ENCODE data around the gene NCOA1. TPM values are rescaled to one million over a fixed set of nuclear protein-coding genes. Genes with fewer than 3 reads are reported as not detected.

NCOA1 gene
- total and polyA plus RNA-seq, 2 experiments from 2014 or later: 32.5 to 51.7 TPM

DNA sequence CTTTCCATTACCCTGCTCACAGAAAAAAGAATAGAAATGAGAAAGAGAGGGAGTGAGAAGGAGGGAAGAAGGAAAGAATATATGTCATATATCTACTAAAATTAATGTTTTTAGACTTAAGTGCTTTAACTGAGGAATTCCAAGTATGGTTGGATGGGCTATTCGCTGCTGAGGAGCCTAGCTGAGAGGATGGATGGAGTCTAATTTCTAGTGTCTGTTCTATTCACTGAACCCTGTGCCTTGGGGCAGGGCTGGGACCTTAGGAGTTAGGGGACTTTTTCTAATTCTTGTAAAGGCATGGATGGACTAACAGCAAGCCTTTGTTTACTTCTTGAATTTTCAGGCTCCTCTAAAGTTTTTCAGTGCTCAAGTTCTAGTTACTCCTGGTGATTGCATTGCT lies 192.4 kb downstream of the NCOA1 start:
- no peaks in the 10 kb centered on the region for H3K9me3 ChIP-seq (ENCODE audit: low read depth)
- 88% methylated on average over 1 of the region's 1 CpG for WGBS (ENCODE audit: low lambda C conversion rate, missing lambda C conversion rate)
- H2AFZ ChIP-seq: no peak overlapping the region
- H3K36me3 ChIP-seq (replicated peaks; ENCODE audit: insufficient read depth, low read depth): no peaks in the 10 kb centered on the region
- H3K27me3 ChIP-seq: no peaks in the 10 kb centered on the region
- no peaks in the 10 kb centered on the region for H3K79me2 ChIP-seq
- H4K20me1 ChIP-seq (ENCODE audit: insufficient read depth, poor library complexity, severe bottlenecking): no peaks in the 10 kb centered on the region
- no peaks in the 10 kb centered on the region for H3K4me1 ChIP-seq (ENCODE audit: insufficient read depth)
- H3K9me2 ChIP-seq (replicated peaks; ENCODE audit: insufficient read depth): no peaks in the 10 kb centered on the region
- no peak overlapping the region for H3K4me3 ChIP-seq
- no peak overlapping the region for H3K27ac ChIP-seq
- TF ChIP-seq, protein P1, sequence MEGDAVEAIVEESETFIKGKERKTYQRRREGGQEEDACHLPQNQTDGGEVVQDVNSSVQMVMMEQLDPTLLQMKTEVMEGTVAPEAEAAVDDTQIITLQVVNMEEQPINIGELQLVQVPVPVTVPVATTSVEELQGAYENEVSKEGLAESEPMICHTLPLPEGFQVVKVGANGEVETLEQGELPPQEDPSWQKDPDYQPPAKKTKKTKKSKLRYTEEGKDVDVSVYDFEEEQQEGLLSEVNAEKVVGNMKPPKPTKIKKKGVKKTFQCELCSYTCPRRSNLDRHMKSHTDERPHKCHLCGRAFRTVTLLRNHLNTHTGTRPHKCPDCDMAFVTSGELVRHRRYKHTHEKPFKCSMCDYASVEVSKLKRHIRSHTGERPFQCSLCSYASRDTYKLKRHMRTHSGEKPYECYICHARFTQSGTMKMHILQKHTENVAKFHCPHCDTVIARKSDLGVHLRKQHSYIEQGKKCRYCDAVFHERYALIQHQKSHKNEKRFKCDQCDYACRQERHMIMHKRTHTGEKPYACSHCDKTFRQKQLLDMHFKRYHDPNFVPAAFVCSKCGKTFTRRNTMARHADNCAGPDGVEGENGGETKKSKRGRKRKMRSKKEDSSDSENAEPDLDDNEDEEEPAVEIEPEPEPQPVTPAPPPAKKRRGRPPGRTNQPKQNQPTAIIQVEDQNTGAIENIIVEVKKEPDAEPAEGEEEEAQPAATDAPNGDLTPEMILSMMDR (IDR thresholded peaks at IDR 0.05; ENCODE audit: poor library complexity): no peak
- no peak for TF ChIP-seq EZH2phosphoT487 (IDR thresholded peaks at IDR 0.05; ENCODE audit: low read depth, severe bottlenecking, unreplicated experiment)
- no peak for TF ChIP-seq EZH2 (IDR thresholded peaks at IDR 0.05; ENCODE audit: borderline replicate concordance)
- no peak overlapping the region for H3K4me2 ChIP-seq
- DNase-seq (ENCODE audit: low spot score): no peak

- Histone ChIP-seq H3K36me3 (replicated peaks; ENCODE audit: insufficient read depth, low read depth) (no peaks in the 10 kb centered on the region), H3K27ac (no peak overlapping the region), H3K4me2 (no peak overlapping the region), H3K4me1 (ENCODE audit: insufficient read depth) (no peaks in the 10 kb centered on the region), H3K9me3 (ENCODE audit: low read depth) (no peaks in the 10 kb centered on the region), H2AFZ (no peak overlapping the region), H3K4me3 (no peak overlapping the region), H4K20me1 (ENCODE audit: insufficient read depth, poor library complexity, severe bottlenecking) (no peaks in the 10 kb centered on the region), H3K27me3 (no peaks in the 10 kb centered on the region), H3K9me2 (replicated peaks; ENCODE audit: insufficient read depth) (no peaks in the 10 kb centered on the region), H3K79me2 (no peaks in the 10 kb centered on the region)
- TF ChIP-seq, protein P1 (IDR thresholded peaks at IDR 0.05; ENCODE audit: poor library complexity): no peak
- no peak for TF ChIP-seq EZH2 (IDR thresholded peaks at IDR 0.05; ENCODE audit: borderline replicate concordance)
- TF ChIP-seq EZH2phosphoT487 (IDR thresholded peaks at IDR 0.05; ENCODE audit: low read depth, severe bottlenecking, unreplicated experiment): no peak
- no peak for DNase-seq (ENCODE audit: low spot score)
- 95% methylated on average over 4 of the region's 4 CpGs for WGBS (ENCODE audit: low lambda C conversion rate, missing lambda C conversion rate)
These were observed 199.5 kb downstream of the NCOA1 start for GRCh38 chr2:24690524-24690923.

GRCh38 chr2:24691806-24692205 lies 200.8 kb downstream of the NCOA1 start:
- Histone ChIP-seq H3K79me2 (no peaks in the 10 kb centered on the region), H3K4me2 (no peak overlapping the region), H3K36me3 (replicated peaks; ENCODE audit: insufficient read depth, low read depth) (no peaks in the 10 kb centered on the region), H2AFZ (no peak overlapping the region), H3K27ac (no peak overlapping the region), H3K4me3 (no peak overlapping the region), H3K9me2 (replicated peaks; ENCODE audit: insufficient read depth) (no peaks in the 10 kb centered on the region), H3K9me3 (ENCODE audit: low read depth) (no peaks in the 10 kb centered on the region), H3K27me3 (no peaks in the 10 kb centered on the region), H4K20me1 (ENCODE audit: insufficient read depth, poor library complexity, severe bottlenecking) (no peaks in the 10 kb centered on the region), H3K4me1 (ENCODE audit: insufficient read depth) (no peaks in the 10 kb centered on the region)
- DNase-seq (ENCODE audit: low spot score): no peak
- TF ChIP-seq EZH2phosphoT487 (IDR thresholded peaks at IDR 0.05; ENCODE audit: low read depth, severe bottlenecking, unreplicated experiment) (no peak), EZH2 (IDR thresholded peaks at IDR 0.05; ENCODE audit: borderline replicate concordance) (no peak)
- TF ChIP-seq, protein P1 (IDR thresholded peaks at IDR 0.05; ENCODE audit: poor library complexity): no peak

DNA sequence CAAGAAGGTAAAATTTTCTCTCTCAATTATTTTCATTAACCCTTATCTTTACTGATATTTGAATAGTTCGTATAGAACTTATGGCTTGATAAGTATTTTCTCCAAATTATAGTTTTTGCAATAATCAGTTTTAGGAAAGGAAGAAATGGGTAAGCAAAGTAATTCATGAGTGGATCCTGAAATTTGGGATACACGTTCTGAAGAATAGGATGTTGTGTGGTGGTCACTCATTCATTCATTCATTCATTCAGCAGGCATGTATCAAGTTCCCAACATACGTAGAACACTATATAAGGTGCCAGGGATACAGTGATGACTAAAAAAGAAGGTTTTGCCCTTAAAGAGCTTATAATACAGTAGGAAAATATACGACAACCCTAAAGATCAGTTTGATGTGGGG lies 206.7 kb downstream of the NCOA1 start:
- no peaks in the 10 kb centered on the region for H3K27me3 ChIP-seq
- TF ChIP-seq EZH2phosphoT487 (IDR thresholded peaks at IDR 0.05; ENCODE audit: low read depth, severe bottlenecking, unreplicated experiment) (no peak), EZH2 (IDR thresholded peaks at IDR 0.05; ENCODE audit: borderline replicate concordance) (no peak)
- TF ChIP-seq, protein P1 (IDR thresholded peaks at IDR 0.05; ENCODE audit: poor library complexity): no peak
- no peaks in the 10 kb centered on the region for H3K4me1 ChIP-seq (ENCODE audit: insufficient read depth)
- no peaks in the 10 kb centered on the region for H3K9me3 ChIP-seq (ENCODE audit: low read depth)
- no peak overlapping the region for H2AFZ ChIP-seq
- WGBS (ENCODE audit: low lambda C conversion rate, missing lambda C conversion rate): 94% methylated on average over 4 of the region's 4 CpGs
- no peaks in the 10 kb centered on the region for H3K9me2 ChIP-seq (replicated peaks; ENCODE audit: insufficient read depth)
- H3K4me3 ChIP-seq: no peak overlapping the region
- H3K36me3 ChIP-seq (replicated peaks; ENCODE audit: insufficient read depth, low read depth): no peaks in the 10 kb centered on the region
- no peak overlapping the region for H3K27ac ChIP-seq
- no peaks in the 10 kb centered on the region for H3K79me2 ChIP-seq
- H4K20me1 ChIP-seq (ENCODE audit: insufficient read depth, poor library complexity, severe bottlenecking): no peaks in the 10 kb centered on the region
- DNase-seq (ENCODE audit: low spot score): no peak
- no peak overlapping the region for H3K4me2 ChIP-seq
